ENCODE measurements around the gene GATAD2A. TPM values are rescaled to one million over a fixed set of nuclear protein-coding genes. Genes with fewer than 3 reads are reported as not detected.

Gene GATAD2A
- 28.8 and 31.7 TPM in 2 replicates for total RNA-seq
- 63.5 and 77.2 TPM in 2 replicates for polyA plus RNA-seq
- polyA plus RNA-seq (2012) = 53.2 and 57.9 TPM in 2 replicates
- 21.8 and 31.1 TPM in 2 replicates for polyA minus RNA-seq (ENCODE audit: low replicate concordance)

- no peaks in the 10 kb centered on the region for H3K9me3 ChIP-seq (ENCODE audit: control insufficient read depth, insufficient read depth, low read depth, low read length)
- peaks cover 45% of the 10 kb centered on the region for H3K79me2 ChIP-seq (ENCODE audit: control insufficient read depth, insufficient read depth, low read length)
- H3K36me3 ChIP-seq (ENCODE audit: control insufficient read depth, insufficient read depth, low read length) = no peaks in the 10 kb centered on the region
- peak within 1 kb of the TSS; percentile 83 for H3K4me2 ChIP-seq (ENCODE audit: extremely low read depth, insufficient read depth, low read length)
- peak in 1 of 2 donors; percentile 10 for TF ChIP-seq CTCF (conservative IDR thresholded peaks at IDR 0.05 in 1 of 2, IDR thresholded peaks at IDR 0.05 in 1 of 2; ENCODE audit: low read depth in 1 of 2, low read length in 2 of 2)
- no peak for TF ChIP-seq EZH2 (IDR thresholded peaks at IDR 0.05; ENCODE audit: low read length, missing control alignments)
- H3K4me3 ChIP-seq (replicated peaks in 1 of 4; ENCODE audit: control extremely low read depth in 1 of 4, insufficient read depth in 1 of 4, low read depth in 3 of 4, low read length in 4 of 4) = peak within 1 kb of the TSS; percentile 72 to 96 (median 80)
- peak within 1 kb of the TSS; percentile 79 for H3K27ac ChIP-seq (ENCODE audit: insufficient read depth, low read length)
- peak; percentile 86 to 93 for DNase-seq (ENCODE audit: low read depth in 2 of 2)
- H3K9ac ChIP-seq (ENCODE audit: insufficient read depth, low read length) = peak within 1 kb of the TSS; percentile 87
- H3K4me1 ChIP-seq (ENCODE audit: control insufficient read depth, extremely low read depth, insufficient read depth, low read length) = peaks cover 16% of the 10 kb centered on the region
- no peaks in the 10 kb centered on the region for H3K27me3 ChIP-seq (ENCODE audit: control insufficient read depth, insufficient read depth, low read length)
- no peaks in the 10 kb centered on the region for H4K20me1 ChIP-seq (ENCODE audit: control insufficient read depth, extremely low read depth, insufficient read depth, low read length)
- H2AFZ ChIP-seq (ENCODE audit: low read length) = peak within 1 kb of the TSS; percentile 37
These were observed at the start of gene GATAD2A for GRCh38 chr19:19404879-19405860. GATAD2A (plus strand) TSS chr19:19405675; CDS start chr19:19465346, 59,671 bp downstream.

GRCh38 chr19:19356500-19356899 lies 49.0 kb upstream of the GATAD2A start:
- TF ChIP-seq EZH2 (IDR thresholded peaks at IDR 0.05; ENCODE audit: low read length, missing control alignments) (no peak), CTCF (conservative IDR thresholded peaks at IDR 0.05 in 1 of 2, IDR thresholded peaks at IDR 0.05 in 1 of 2; ENCODE audit: low read depth in 1 of 2, low read length in 2 of 2) (no peak)
- Histone ChIP-seq H3K4me2 (ENCODE audit: extremely low read depth, insufficient read depth, low read length) (no peak overlapping the region), H3K9me3 (ENCODE audit: control insufficient read depth, insufficient read depth, low read depth, low read length) (no peaks in the 10 kb centered on the region), H3K27ac (ENCODE audit: insufficient read depth, low read length) (no peak overlapping the region), H3K36me3 (ENCODE audit: control insufficient read depth, insufficient read depth, low read length) (peaks cover 27% of the 10 kb centered on the region), H3K9ac (ENCODE audit: insufficient read depth, low read length) (no peak overlapping the region), H3K4me1 (ENCODE audit: control insufficient read depth, extremely low read depth, insufficient read depth, low read length) (peaks cover 2% of the 10 kb centered on the region), H3K4me3 (replicated peaks in 1 of 4; ENCODE audit: control extremely low read depth in 1 of 4, insufficient read depth in 1 of 4, low read depth in 3 of 4, low read length in 4 of 4) (no peak overlapping the region), H4K20me1 (ENCODE audit: control insufficient read depth, extremely low read depth, insufficient read depth, low read length) (no peaks in the 10 kb centered on the region), H3K79me2 (ENCODE audit: control insufficient read depth, insufficient read depth, low read length) (no peaks in the 10 kb centered on the region), H2AFZ (ENCODE audit: low read length) (no peak overlapping the region), H3K27me3 (ENCODE audit: control insufficient read depth, insufficient read depth, low read length) (no peaks in the 10 kb centered on the region)
- DNase-seq (ENCODE audit: low read depth in 2 of 2) = no peak

- no peak for DNase-seq (ENCODE audit: low read depth in 2 of 2)
- peaks cover 27% of the 10 kb centered on the region for H3K36me3 ChIP-seq (ENCODE audit: control insufficient read depth, insufficient read depth, low read length)
These were observed 48.4 kb upstream of the GATAD2A start for GRCh38 chr19:19356901-19357566.

More at GRCh38 chr19:19356901-19357566, 48.4 kb upstream of the GATAD2A start:
- Histone ChIP-seq H3K9ac (ENCODE audit: insufficient read depth, low read length) (no peak overlapping the region), H3K9me3 (ENCODE audit: control insufficient read depth, insufficient read depth, low read depth, low read length) (no peaks in the 10 kb centered on the region), H3K27me3 (ENCODE audit: control insufficient read depth, insufficient read depth, low read length) (no peaks in the 10 kb centered on the region), H3K4me1 (ENCODE audit: control insufficient read depth, extremely low read depth, insufficient read depth, low read length) (peaks cover 2% of the 10 kb centered on the region), H3K4me2 (ENCODE audit: extremely low read depth, insufficient read depth, low read length) (no peak overlapping the region), H3K4me3 (replicated peaks in 1 of 4; ENCODE audit: control extremely low read depth in 1 of 4, insufficient read depth in 1 of 4, low read depth in 3 of 4, low read length in 4 of 4) (no peak overlapping the region), H4K20me1 (ENCODE audit: control insufficient read depth, extremely low read depth, insufficient read depth, low read length) (no peaks in the 10 kb centered on the region), H2AFZ (ENCODE audit: low read length) (no peak overlapping the region), H3K79me2 (ENCODE audit: control insufficient read depth, insufficient read depth, low read length) (no peaks in the 10 kb centered on the region), H3K27ac (ENCODE audit: insufficient read depth, low read length) (no peak overlapping the region)
- TF ChIP-seq CTCF (conservative IDR thresholded peaks at IDR 0.05 in 1 of 2, IDR thresholded peaks at IDR 0.05 in 1 of 2; ENCODE audit: low read depth in 1 of 2, low read length in 2 of 2) = no peak
- no peak for TF ChIP-seq EZH2 (IDR thresholded peaks at IDR 0.05; ENCODE audit: low read length, missing control alignments)

Data from fibroblast of lung (primary cell).